ENCODE data around the gene HSPA1L. TPM values are rescaled to one million over a fixed set of nuclear protein-coding genes. Genes with fewer than 3 reads are reported as not detected.
"Not testable (repeated sequence)": the region's sequence is repeated elsewhere in the genome, so short reads cannot be mapped to it uniquely, and the experiment has no call there.

HSPA1L gene
- total RNA-seq, 1 experiment from 2014 or later: 1.1 TPM

DNA sequence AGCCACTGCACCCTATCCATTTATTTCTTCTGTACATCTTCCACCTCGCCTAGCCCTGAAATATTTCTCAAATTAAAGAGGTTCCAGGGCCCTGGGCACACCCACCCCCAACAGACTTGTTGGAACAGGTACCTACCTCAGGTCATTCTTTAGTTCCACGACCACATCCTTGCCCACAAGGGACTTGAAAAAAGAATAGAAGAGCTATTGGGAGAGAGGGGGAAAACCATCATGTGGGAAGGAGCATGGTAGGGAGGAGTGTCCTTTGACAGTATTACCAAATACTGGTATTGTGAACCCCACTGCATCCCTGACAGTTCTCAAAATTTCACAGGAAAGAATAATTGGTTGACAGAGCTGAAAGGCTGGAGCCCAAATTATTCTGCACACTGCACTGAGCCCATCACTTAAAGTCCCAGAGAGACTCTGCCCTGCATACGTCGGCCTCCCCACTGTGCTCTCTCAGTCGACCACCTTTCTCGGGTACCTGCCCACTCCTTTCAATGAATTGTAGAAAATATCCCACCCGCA is 9.1 kb downstream of the HSPA1L start:
- Histone ChIP-seq H3K27me3 (replicated peaks; ENCODE audit: insufficient read depth, low read depth, low read length, poor library complexity) (no peaks in the 10 kb centered on the region), H3K36me3 (ENCODE audit: insufficient read depth, low read length, poor library complexity, severe bottlenecking) (peaks cover 16% of the 10 kb centered on the region), H3K4me1 (ENCODE audit: insufficient read depth, low read length, poor library complexity, severe bottlenecking) (no peaks in the 10 kb centered on the region), H3K27ac (ENCODE audit: low read depth, low read length, poor library complexity, severe bottlenecking) (peak overlapping the region; percentile 91), H3K4me3 (ENCODE audit: low read depth, low read length, poor library complexity, severe bottlenecking) (peak overlapping the region; percentile 66), H3K9me3 (ENCODE audit: low read depth, low read length, poor library complexity, severe bottlenecking) (no peaks in the 10 kb centered on the region)
- ChIA-PET POLR2A (ENCODE audit: low non-redundant PET) (interaction anchor here (1.3 kb wide), 1 partner anchor 9 kb away, joined by 12 read pairs; the partner anchor contains the start of genes HSPA1A and HSPA1L), CTCF (interaction anchor here (1.1 kb wide), 1 partner anchor 24 kb away, joined by 6 read pairs; no protein-coding TSS in a partner anchor)
- intact Hi-C loops (cut with micrococcal nuclease; ENCODE audit: unreplicated experiment): no loop called here
- TF ChIP-seq EZH2 (IDR thresholded peaks at IDR 0.05; ENCODE audit: borderline replicate concordance, low read depth, low read length, poor library complexity, severe bottlenecking): no peak
- TF ChIP-seq CTCF (conservative IDR thresholded peaks at IDR 0.05; ENCODE audit: low read depth, low read length): no peak
- DNase-seq (ENCODE audit: low spot score): no peak
- TSS peak; percentile 65 for BruUV-seq (replicated peaks)

DNA sequence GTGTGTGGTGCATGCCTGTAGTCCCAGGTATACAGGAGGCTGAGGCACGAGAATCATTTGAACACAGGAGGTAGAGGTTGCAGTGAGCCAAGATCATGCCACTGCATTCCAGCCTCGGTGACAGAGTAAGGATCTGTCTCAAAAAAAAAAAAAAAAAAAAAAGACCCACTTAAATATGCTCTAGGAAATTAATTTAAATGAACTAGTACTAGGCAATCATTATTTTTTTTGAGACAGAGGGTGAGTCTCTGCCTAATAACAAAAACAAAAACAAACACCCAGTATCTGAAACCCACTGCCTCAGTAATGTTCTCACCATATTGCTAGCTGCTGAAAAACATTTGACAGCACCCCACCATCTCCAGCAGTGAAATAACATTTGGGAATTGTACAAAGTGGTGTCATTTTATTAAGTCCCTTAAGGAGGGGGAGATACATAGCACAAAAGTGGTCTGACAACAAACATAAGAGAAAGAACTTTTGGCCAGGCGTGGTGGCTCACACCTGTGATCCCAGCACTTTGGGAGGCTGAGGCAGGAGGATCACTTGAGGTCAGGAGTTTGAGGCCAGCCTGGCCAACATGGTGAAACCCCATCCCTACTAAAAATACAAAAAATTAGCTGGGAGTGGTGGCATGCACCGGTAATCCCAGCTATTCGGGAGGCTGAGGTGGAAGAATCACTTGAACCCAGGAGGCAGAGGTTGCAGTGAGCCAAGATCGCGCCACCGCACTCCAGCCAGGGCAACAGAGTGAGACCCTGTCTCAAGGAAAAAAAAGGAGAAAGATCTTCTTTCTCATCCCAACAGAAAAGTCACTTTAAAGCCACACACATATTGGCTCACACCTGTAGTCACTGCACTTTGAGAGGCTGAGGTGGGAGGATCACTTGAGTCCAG is 13.8 kb downstream of the HSPA1L start:
- H3K27ac ChIP-seq (ENCODE audit: low read depth, low read length, poor library complexity, severe bottlenecking); DNase-seq (ENCODE audit: low spot score); H3K27me3 ChIP-seq (replicated peaks; ENCODE audit: insufficient read depth, low read depth, low read length, poor library complexity); BruUV-seq (replicated peaks); intact Hi-C loops (cut with micrococcal nuclease; ENCODE audit: unreplicated experiment); H3K4me3 ChIP-seq (ENCODE audit: low read depth, low read length, poor library complexity, severe bottlenecking); H3K4me1 ChIP-seq (ENCODE audit: insufficient read depth, low read length, poor library complexity, severe bottlenecking); POLR2A ChIA-PET (ENCODE audit: low non-redundant PET); H3K9me3 ChIP-seq (ENCODE audit: low read depth, low read length, poor library complexity, severe bottlenecking): not testable (repeated sequence)
- H3K36me3 ChIP-seq (ENCODE audit: insufficient read depth, low read length, poor library complexity, severe bottlenecking): peaks cover 29% of the 10 kb centered on the region
- CTCF ChIA-PET: interaction anchor here (0.6 kb wide), 1 partner anchor 11 kb away, joined by 8 read pairs; no protein-coding TSS in a partner anchor

DNA sequence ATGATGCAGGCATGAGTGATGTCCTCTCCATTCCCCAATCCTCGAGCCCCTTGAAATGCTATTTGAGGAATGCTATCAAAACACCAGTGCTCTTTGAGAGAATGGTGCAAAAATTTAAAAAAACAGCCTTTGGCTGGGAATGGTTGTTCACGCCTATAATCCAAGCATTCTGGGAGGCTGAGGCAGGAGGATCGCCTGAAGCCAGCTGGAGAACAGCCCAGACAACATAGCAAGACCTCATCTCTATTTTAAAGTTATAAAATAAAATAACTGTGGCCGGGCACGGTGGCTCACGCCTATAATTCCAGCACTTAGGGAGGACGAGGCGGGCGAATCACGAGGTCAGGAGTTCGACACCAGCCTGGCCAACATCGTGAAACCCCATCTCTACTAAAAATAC is 15.3 kb downstream of the HSPA1L start:
- no peak for DNase-seq (ENCODE audit: low spot score)
- no peaks in the 10 kb centered on the region for H3K9me3 ChIP-seq (ENCODE audit: low read depth, low read length, poor library complexity, severe bottlenecking)
- peaks cover 29% of the 10 kb centered on the region for H3K36me3 ChIP-seq (ENCODE audit: insufficient read depth, low read length, poor library complexity, severe bottlenecking)
- TF ChIP-seq CTCF (conservative IDR thresholded peaks at IDR 0.05; ENCODE audit: low read depth, low read length) (no peak), EZH2 (IDR thresholded peaks at IDR 0.05; ENCODE audit: borderline replicate concordance, low read depth, low read length, poor library complexity, severe bottlenecking) (no peak)
- H3K4me1 ChIP-seq (ENCODE audit: insufficient read depth, low read length, poor library complexity, severe bottlenecking): peaks cover under 1% of the 10 kb centered on the region
- no peak overlapping the region for H3K27ac ChIP-seq (ENCODE audit: low read depth, low read length, poor library complexity, severe bottlenecking)
- no peaks in the 10 kb centered on the region for H3K27me3 ChIP-seq (replicated peaks; ENCODE audit: insufficient read depth, low read depth, low read length, poor library complexity)
- POLR2A ChIA-PET (ENCODE audit: low non-redundant PET): no interaction called here
- no TSS peak for BruUV-seq (replicated peaks)
- intact Hi-C loops (cut with micrococcal nuclease; ENCODE audit: unreplicated experiment): no loop called here
- CTCF ChIA-PET: no interaction called here
- no peak overlapping the region for H3K4me3 ChIP-seq (ENCODE audit: low read depth, low read length, poor library complexity, severe bottlenecking)
